Limb (tissue), 2 donors: ENCODE data around the gene COL13A1.

Experiments used
- DNase-seq, 2 donors: peaks; one replicate each; pipeline ENCODE4 v3.0.0-alpha.2; 2016; ENCODE audit errors: extremely low spot score in 2 of 2

The COL13A1 gene

GRCh38 chr10:69866688-69867461 lies 65.2 kb downstream of the COL13A1 start:
- DNase-seq = peak in 1 of 2 donors; percentile 61

GRCh38 chr10:69867699-69868558 lies 66.2 kb downstream of the COL13A1 start:
- DNase-seq = no peak

GRCh38 chr10:69868821-69869220 lies 67.1 kb downstream of the COL13A1 start:
- DNase-seq = no peak

- DNase-seq = no peak
Measured at GRCh38 chr10:69869291-69869961, 67.7 kb downstream of the COL13A1 start.

GRCh38 chr10:69870591-69870990 lies 68.9 kb downstream of the COL13A1 start:
- DNase-seq = no peak

GRCh38 chr10:69871074-69871473 lies 69.4 kb downstream of the COL13A1 start:
- no peak for DNase-seq

- DNase-seq = no peak
Measured at GRCh38 chr10:69872323-69872722, 70.6 kb downstream of the COL13A1 start.

GRCh38 chr10:69873135-69873639 lies 71.5 kb downstream of the COL13A1 start:
- no peak for DNase-seq

- peak in 1 of 2 donors; percentile 32 for DNase-seq
Measured at GRCh38 chr10:69874449-69874848, 72.7 kb downstream of the COL13A1 start.

- no peak for DNase-seq
Measured at GRCh38 chr10:69875856-69876255, 74.2 kb downstream of the COL13A1 start.

GRCh38 chr10:69876286-69876685 lies 74.6 kb downstream of the COL13A1 start:
- DNase-seq = no peak

GRCh38 chr10:69876931-69877330 lies 75.2 kb downstream of the COL13A1 start:
- DNase-seq = no peak

GRCh38 chr10:69878038-69878437 lies 76.3 kb downstream of the COL13A1 start:
- DNase-seq = peak; percentile 47 to 70

GRCh38 chr10:69878951-69879350 lies 77.2 kb downstream of the COL13A1 start:
- DNase-seq = no peak

- no peak for DNase-seq
Measured at GRCh38 chr10:69879634-69880257, 78.0 kb downstream of the COL13A1 start.

- peak in 1 of 2 donors; percentile 57 for DNase-seq
Measured at GRCh38 chr10:69880301-69881081, 78.8 kb downstream of the COL13A1 start.

- no peak for DNase-seq
Measured at GRCh38 chr10:69881202-69881601, 79.5 kb downstream of the COL13A1 start.

GRCh38 chr10:69883310-69884023 lies 81.8 kb downstream of the COL13A1 start:
- no peak for DNase-seq

GRCh38 chr10:69884024-69884367 lies 82.3 kb downstream of the COL13A1 start:
- DNase-seq = no peak

- no peak for DNase-seq
Measured at GRCh38 chr10:69884686-69885085, 83.0 kb downstream of the COL13A1 start.
